Right lobe of liver (tissue), 4 donors: Measurements from ENCODE around the gene SARNP.

Experiments
- POLR2A ChIP-seq: fragments of 450-650 bp; IDR thresholded peaks from one replicate; pipeline ENCODE4 v1.6.1; 2017; ENCODE audit warnings: antibody characterized with exemption, mild to moderate bottlenecking
- TF ChIP-seq, protein P1 (sequence below), 4 donors: fragments of 200-600 bp in 3 of 4; fragments of 450-650 bp in 1 of 4; IDR thresholded peaks; one replicate each; pipeline versions ENCODE4 v1.5.1 to v1.8.0; 2016 to 2022; ENCODE audit warnings: antibody characterized with exemption in 4 of 4, mild to moderate bottlenecking in 2 of 4
- donor health status: DM: no; HTN: no; CAD: no.
- donor health status: DM: no; HTN: no; CAD: no.
- donor health status: DM: no; HTN: yes; CAD: no.

- TF ChIP-seq POLR2A, result no peak
- TF ChIP-seq, protein P1, sequence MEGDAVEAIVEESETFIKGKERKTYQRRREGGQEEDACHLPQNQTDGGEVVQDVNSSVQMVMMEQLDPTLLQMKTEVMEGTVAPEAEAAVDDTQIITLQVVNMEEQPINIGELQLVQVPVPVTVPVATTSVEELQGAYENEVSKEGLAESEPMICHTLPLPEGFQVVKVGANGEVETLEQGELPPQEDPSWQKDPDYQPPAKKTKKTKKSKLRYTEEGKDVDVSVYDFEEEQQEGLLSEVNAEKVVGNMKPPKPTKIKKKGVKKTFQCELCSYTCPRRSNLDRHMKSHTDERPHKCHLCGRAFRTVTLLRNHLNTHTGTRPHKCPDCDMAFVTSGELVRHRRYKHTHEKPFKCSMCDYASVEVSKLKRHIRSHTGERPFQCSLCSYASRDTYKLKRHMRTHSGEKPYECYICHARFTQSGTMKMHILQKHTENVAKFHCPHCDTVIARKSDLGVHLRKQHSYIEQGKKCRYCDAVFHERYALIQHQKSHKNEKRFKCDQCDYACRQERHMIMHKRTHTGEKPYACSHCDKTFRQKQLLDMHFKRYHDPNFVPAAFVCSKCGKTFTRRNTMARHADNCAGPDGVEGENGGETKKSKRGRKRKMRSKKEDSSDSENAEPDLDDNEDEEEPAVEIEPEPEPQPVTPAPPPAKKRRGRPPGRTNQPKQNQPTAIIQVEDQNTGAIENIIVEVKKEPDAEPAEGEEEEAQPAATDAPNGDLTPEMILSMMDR (IDR thresholded peaks at IDR 0.05), result no peak
Measured at GRCh38 chr12:55818140-55818728, 710 bp upstream of the SARNP start.
